GM12878 (cell line): ENCODE results near the gene FNIP1. TPM values are rescaled to one million over a fixed set of nuclear protein-coding genes. Genes with fewer than 3 reads are reported as not detected.

Source experiments
- BMI1 ChIP-seq: fragments of 450-650 bp; IDR thresholded peaks from 2 replicates; pipeline ENCODE4 v1.6.1; 2016; ENCODE audit warnings: mild to moderate bottlenecking, moderate library complexity, borderline replicate concordance
- FOS ChIP-seq: IDR thresholded peaks from 3 replicates; pipeline ENCODE4 v1.6.1; 2011; ENCODE audit warnings: borderline replicate concordance; ENCODE audit not compliant: insufficient read length; ENCODE audit errors: extremely low read depth
- GABPA ChIP-seq: IDR thresholded peaks from 2 replicates; pipeline ENCODE4 v1.6.1; 2014; ENCODE audit warnings: antibody characterized with exemption, low read depth, mild to moderate bottlenecking, inconsistent platforms
- LARP7 ChIP-seq: fragments of 450-650 bp; IDR thresholded peaks from 2 replicates; pipeline ENCODE4 v1.6.1; 2017; ENCODE audit warnings: mild to moderate bottlenecking
- SMARCA5 ChIP-seq: fragments of 450-650 bp; IDR thresholded peaks from 2 replicates; pipeline ENCODE4 v1.6.1; 2017; ENCODE audit warnings: mild to moderate bottlenecking
- ZNF384 ChIP-seq: IDR thresholded peaks from 2 replicates; pipeline ENCODE4 v1.6.1; 2012; ENCODE audit warnings: low read depth, mild to moderate bottlenecking, low read length, improper control_type of control experiment, borderline replicate concordance
- ZNF622 ChIP-seq: fragments of 450-650 bp; IDR thresholded peaks from 2 replicates; pipeline ENCODE4 v1.6.1; 2017; ENCODE audit warnings: mild to moderate bottlenecking, inconsistent platforms
- polyA plus RNA-seq, 11 experiments: library from polyadenylated mRNA; depleted of rRNA in 4 of 11; unstranded in 6 of 11; stranded (reverse) in 5 of 11; fragments of >200 nt; fragmentation: Nextera tagmentation in 4 of 11; fragmentation: Illumina TruSeq in 1 of 11; extraction: Ambion mirVana in 4 of 11; extraction: Trizol in 1 of 11; gene quantifications; 1 replicate in 1 of 11; 2 replicates in 10 of 11; pipeline versions ENCODE4 v1.2.1 to v1.2.3, GENCODE V29; 2011 to 2016; ENCODE audit warnings: inconsistent platforms in 2 of 11, missing spikeins in 2 of 11, low read depth in 1 of 11
- total RNA-seq, 4 experiments: library from RNA; depleted of rRNA in 3 of 4; stranded (reverse); fragments of >200 nt in 3 of 4; fragmentation: Illumina TruSeq in 1 of 4; extraction: Trizol in 1 of 4; gene quantifications; 2 replicates each; pipeline versions ENCODE4 v1.2.1 to v1.2.3, GENCODE V29; 2013 to 2021
- TF ChIP-seq, protein P1 (sequence below): IDR thresholded peaks from 2 replicates; pipeline ENCODE4 v1.6.1; 2011; ENCODE audit warnings: borderline replicate concordance, low read depth, mild to moderate bottlenecking, moderate library complexity, low read length; ENCODE audit not compliant: insufficient read depth, poor library complexity, severe bottlenecking
- TF ChIP-seq, protein P2 (sequence below): fragments of 150-350 bp; IDR thresholded peaks from 2 replicates; pipeline ENCODE4 v1.6.1; 2016; ENCODE audit warnings: low read depth, low read length
- TF ChIP-seq, protein P3 (sequence below): fragments of 450-650 bp; formaldehyde crosslinking; IDR thresholded peaks from 2 replicates; pipeline ENCODE4 v1.5.0; 2022; ENCODE audit warnings: mild to moderate bottlenecking, missing genetic modification characterization
- TF ChIP-seq, protein P4 (sequence below): fragments of 450-650 bp; IDR thresholded peaks from 2 replicates; pipeline ENCODE4 v1.6.1; 2016; ENCODE audit warnings: mild to moderate bottlenecking
- TF ChIP-seq, protein P5 (sequence below): IDR thresholded peaks from 2 replicates; pipeline ENCODE4 v1.6.1; 2012; ENCODE audit warnings: low read depth, low read length, improper control_type of control experiment
- TF ChIP-seq, protein P6 (sequence below): fragments of 450-650 bp; IDR thresholded peaks from 2 replicates; pipeline ENCODE4 v1.6.1; 2018; ENCODE audit warnings: mild to moderate bottlenecking, low read depth, moderate library complexity; ENCODE audit not compliant: partially characterized antibody
- TF ChIP-seq, protein P7 (sequence below): IDR thresholded peaks from 2 replicates; pipeline ENCODE4 v1.6.1; 2011; ENCODE audit warnings: borderline replicate concordance, low read depth, mild to moderate bottlenecking, moderate library complexity, mixed read lengths, low read length; ENCODE audit not compliant: insufficient read depth; ENCODE audit errors: extremely low read length

Gene FNIP1
- total and polyA plus RNA-seq, 10 of the 15 experiments (the other 5 are each of a cell fraction or from before 2014, with no cell fraction given), result 4.3 to 18.0 (median 14.0) TPM

DNA sequence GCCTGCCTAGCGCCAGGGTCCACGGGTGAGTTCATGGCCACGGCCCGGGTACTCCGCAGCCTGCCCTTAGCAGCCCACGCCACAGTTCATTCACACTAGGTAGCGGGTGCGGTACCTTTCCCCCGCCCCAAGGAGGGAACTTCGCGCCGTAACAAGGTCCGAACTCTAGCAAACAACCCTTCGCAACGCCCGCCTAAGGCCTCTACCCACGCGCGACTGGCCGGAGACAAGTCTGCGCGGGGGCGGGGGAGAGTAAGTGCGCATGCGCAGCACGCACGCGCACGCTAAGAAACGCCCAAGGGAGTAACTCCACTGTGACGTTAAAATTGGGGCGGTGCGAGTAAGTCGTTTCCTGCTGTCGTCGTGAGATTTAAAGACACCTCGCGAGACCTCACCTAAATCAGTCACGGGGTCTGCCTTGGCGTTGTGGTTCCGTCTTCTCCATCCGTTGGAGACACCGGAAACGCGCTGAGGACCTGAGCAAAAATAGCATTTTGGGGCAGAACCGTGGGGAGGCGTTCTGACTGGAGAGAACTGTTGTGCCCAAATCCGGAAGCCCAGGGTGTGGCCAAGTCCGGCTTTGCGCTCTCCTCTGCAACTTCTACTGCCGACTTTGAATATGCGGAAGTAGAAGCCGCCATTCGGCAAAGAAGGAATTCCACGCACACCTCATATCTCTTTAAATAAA lies 161.7 kb downstream of the FNIP1 start, which contains the start of gene RAPGEF6 (continued):
- TF ChIP-seq, protein P1, sequence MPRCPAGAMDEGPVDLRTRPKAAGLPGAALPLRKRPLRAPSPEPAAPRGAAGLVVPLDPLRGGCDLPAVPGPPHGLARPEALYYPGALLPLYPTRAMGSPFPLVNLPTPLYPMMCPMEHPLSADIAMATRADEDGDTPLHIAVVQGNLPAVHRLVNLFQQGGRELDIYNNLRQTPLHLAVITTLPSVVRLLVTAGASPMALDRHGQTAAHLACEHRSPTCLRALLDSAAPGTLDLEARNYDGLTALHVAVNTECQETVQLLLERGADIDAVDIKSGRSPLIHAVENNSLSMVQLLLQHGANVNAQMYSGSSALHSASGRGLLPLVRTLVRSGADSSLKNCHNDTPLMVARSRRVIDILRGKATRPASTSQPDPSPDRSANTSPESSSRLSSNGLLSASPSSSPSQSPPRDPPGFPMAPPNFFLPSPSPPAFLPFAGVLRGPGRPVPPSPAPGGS, result no peak
- TF ChIP-seq, protein P2, sequence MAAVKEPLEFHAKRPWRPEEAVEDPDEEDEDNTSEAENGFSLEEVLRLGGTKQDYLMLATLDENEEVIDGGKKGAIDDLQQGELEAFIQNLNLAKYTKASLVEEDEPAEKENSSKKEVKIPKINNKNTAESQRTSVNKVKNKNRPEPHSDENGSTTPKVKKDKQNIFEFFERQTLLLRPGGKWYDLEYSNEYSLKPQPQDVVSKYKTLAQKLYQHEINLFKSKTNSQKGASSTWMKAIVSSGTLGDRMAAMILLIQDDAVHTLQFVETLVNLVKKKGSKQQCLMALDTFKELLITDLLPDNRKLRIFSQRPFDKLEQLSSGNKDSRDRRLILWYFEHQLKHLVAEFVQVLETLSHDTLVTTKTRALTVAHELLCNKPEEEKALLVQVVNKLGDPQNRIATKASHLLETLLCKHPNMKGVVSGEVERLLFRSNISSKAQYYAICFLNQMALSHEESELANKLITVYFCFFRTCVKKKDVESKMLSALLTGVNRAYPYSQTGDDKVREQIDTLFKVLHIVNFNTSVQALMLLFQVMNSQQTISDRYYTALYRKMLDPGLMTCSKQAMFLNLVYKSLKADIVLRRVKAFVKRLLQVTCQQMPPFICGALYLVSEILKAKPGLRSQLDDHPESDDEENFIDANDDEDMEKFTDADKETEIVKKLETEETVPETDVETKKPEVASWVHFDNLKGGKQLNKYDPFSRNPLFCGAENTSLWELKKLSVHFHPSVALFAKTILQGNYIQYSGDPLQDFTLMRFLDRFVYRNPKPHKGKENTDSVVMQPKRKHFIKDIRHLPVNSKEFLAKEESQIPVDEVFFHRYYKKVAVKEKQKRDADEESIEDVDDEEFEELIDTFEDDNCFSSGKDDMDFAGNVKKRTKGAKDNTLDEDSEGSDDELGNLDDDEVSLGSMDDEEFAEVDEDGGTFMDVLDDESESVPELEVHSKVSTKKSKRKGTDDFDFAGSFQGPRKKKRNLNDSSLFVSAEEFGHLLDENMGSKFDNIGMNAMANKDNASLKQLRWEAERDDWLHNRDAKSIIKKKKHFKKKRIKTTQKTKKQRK, result no peak
- TF ChIP-seq LARP7 (peak; percentile 92; the same call in 1 of the 2 replicates), ZNF384 (no peak; the same call in 1 of the 2 replicates), ZNF622 (no peak), BMI1 (no peak), FOS (no peak), GABPA (peak; percentile 69; the same call in 1 of the 2 replicates), SMARCA5 (no peak)
- TF ChIP-seq, protein P3, sequence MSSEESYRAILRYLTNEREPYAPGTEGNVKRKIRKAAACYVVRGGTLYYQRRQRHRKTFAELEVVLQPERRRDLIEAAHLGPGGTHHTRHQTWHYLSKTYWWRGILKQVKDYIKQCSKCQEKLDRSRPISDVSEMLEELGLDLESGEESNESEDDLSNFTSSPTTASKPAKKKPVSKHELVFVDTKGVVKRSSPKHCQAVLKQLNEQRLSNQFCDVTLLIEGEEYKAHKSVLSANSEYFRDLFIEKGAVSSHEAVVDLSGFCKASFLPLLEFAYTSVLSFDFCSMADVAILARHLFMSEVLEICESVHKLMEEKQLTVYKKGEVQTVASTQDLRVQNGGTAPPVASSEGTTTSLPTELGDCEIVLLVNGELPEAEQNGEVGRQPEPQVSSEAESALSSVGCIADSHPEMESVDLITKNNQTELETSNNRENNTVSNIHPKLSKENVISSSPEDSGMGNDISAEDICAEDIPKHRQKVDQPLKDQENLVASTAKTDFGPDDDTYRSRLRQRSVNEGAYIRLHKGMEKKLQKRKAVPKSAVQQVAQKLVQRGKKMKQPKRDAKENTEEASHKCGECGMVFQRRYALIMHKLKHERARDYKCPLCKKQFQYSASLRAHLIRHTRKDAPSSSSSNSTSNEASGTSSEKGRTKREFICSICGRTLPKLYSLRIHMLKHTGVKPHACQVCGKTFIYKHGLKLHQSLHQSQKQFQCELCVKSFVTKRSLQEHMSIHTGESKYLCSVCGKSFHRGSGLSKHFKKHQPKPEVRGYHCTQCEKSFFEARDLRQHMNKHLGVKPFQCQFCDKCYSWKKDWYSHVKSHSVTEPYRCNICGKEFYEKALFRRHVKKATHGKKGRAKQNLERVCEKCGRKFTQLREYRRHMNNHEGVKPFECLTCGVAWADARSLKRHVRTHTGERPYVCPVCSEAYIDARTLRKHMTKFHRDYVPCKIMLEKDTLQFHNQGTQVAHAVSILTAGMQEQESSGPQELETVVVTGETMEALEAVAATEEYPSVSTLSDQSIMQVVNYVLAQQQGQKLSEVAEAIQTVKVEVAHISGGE, result no peak
- TF ChIP-seq, protein P4, sequence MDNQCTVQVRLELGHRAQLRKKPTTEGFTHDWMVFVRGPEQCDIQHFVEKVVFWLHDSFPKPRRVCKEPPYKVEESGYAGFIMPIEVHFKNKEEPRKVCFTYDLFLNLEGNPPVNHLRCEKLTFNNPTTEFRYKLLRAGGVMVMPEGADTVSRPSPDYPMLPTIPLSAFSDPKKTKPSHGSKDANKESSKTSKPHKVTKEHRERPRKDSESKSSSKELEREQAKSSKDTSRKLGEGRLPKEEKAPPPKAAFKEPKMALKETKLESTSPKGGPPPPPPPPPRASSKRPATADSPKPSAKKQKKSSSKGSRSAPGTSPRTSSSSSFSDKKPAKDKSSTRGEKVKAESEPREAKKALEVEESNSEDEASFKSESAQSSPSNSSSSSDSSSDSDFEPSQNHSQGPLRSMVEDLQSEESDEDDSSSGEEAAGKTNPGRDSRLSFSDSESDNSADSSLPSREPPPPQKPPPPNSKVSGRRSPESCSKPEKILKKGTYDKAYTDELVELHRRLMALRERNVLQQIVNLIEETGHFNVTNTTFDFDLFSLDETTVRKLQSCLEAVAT, result peak; percentile 72; the same call in 1 of the 2 replicates
- TF ChIP-seq, protein P5, sequence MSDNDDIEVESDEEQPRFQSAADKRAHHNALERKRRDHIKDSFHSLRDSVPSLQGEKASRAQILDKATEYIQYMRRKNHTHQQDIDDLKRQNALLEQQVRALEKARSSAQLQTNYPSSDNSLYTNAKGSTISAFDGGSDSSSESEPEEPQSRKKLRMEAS, result peak; percentile 78
- TF ChIP-seq, protein P6, sequence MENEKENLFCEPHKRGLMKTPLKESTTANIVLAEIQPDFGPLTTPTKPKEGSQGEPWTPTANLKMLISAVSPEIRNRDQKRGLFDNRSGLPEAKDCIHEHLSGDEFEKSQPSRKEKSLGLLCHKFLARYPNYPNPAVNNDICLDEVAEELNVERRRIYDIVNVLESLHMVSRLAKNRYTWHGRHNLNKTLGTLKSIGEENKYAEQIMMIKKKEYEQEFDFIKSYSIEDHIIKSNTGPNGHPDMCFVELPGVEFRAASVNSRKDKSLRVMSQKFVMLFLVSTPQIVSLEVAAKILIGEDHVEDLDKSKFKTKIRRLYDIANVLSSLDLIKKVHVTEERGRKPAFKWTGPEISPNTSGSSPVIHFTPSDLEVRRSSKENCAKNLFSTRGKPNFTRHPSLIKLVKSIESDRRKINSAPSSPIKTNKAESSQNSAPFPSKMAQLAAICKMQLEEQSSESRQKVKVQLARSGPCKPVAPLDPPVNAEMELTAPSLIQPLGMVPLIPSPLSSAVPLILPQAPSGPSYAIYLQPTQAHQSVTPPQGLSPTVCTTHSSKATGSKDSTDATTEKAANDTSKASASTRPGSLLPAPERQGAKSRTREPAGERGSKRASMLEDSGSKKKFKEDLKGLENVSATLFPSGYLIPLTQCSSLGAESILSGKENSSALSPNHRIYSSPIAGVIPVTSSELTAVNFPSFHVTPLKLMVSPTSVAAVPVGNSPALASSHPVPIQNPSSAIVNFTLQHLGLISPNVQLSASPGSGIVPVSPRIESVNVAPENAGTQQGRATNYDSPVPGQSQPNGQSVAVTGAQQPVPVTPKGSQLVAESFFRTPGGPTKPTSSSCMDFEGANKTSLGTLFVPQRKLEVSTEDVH, result no peak
- TF ChIP-seq, protein P7, sequence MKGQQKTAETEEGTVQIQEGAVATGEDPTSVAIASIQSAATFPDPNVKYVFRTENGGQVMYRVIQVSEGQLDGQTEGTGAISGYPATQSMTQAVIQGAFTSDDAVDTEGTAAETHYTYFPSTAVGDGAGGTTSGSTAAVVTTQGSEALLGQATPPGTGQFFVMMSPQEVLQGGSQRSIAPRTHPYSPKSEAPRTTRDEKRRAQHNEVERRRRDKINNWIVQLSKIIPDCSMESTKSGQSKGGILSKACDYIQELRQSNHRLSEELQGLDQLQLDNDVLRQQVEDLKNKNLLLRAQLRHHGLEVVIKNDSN, result peak; percentile 68
